H1 (cell line): ENCODE measurements around the gene GUCY2F. TPM values are rescaled to one million over a fixed set of nuclear protein-coding genes. Genes with fewer than 3 reads are reported as not detected.

ENCODE experiments used
- CREB1 ChIP-seq: IDR thresholded peaks from 2 replicates; pipeline ENCODE4 v1.6.1; 2012; ENCODE audit warnings: inconsistent platforms
- SP4 ChIP-seq: IDR thresholded peaks from 2 replicates; pipeline ENCODE4 v1.6.1; 2012; ENCODE audit warnings: low read length, inconsistent platforms
- YY1 ChIP-seq: IDR thresholded peaks from 2 replicates; pipeline ENCODE4 v1.6.1; 2011; ENCODE audit warnings: low read depth, mild to moderate bottlenecking, low read length
- polyA plus RNA-seq, 7 experiments: library from polyadenylated mRNA; depleted of rRNA in 3 of 7; stranded (reverse) in 5 of 7; unstranded in 2 of 7; fragments of >200 nt in 5 of 7; fragments of 200-250 nt in 2 of 7; gene quantifications; 1 replicate in 5 of 7; 2 replicates in 1 of 7; 4 replicates in 1 of 7; pipeline versions ENCODE4 v1.2.1 to v1.2.3, GENCODE V29; 2011 to 2013; ENCODE audit warnings: missing spikeins in 2 of 7, mixed read lengths in 2 of 7
- total RNA-seq: library from RNA; stranded (reverse); fragmentation: NEBNext Ultra II Directional; extraction: Animal tissue kit (Norgen Biotek cat#: 25700); gene quantifications from 2 replicates; pipeline ENCODE4 v1.2.1, GENCODE V29; 2021

The GUCY2F gene
- total and polyA plus RNA-seq, 2 of the 8 experiments (the other 6 are each of a cell fraction or from before 2014, with no cell fraction given), result 0.02 TPM; not detected in 1

- TF ChIP-seq YY1 (no peak), CREB1 (no peak), SP4 (no peak)
These were observed 103.6 kb downstream of the GUCY2F start (continued) for GRCh38 chrX:109378281-109378680.
